Measurements from ENCODE around the gene ARRB1.

- no peak for TF ChIP-seq BRCA1 (IDR thresholded peaks at IDR 0.05; ENCODE audit: low read depth, low read length)
- no peak for TF ChIP-seq MYC (IDR thresholded peaks at IDR 0.05; ENCODE audit: insufficient read depth, insufficient read length, insufficient replicate concordance, low read length, severe bottlenecking)
- TF ChIP-seq POLR2A (IDR thresholded peaks at IDR 0.05; ENCODE audit: low read depth, low read length) = no peak
- no peak for TF ChIP-seq CTCF (IDR thresholded peaks at IDR 0.05 in 2 of 3, conservative IDR thresholded peaks at IDR 0.05 in 1 of 3; ENCODE audit: control insufficient read depth in 2 of 3, extremely low read depth in 1 of 3, insufficient read depth in 1 of 3, low read depth in 3 of 3, low read length in 3 of 3)
- no peak for TF ChIP-seq REST (IDR thresholded peaks at IDR 0.05; ENCODE audit: low read depth, low read length)
- TF ChIP-seq RFX5 (IDR thresholded peaks at IDR 0.05; ENCODE audit: low read depth, low read length) = no peak
- no peak for TF ChIP-seq POLR2AphosphoS2 (IDR thresholded peaks at IDR 0.05; ENCODE audit: low read depth, low read length)
- no peak for TF ChIP-seq GABPA (IDR thresholded peaks at IDR 0.05; ENCODE audit: low read depth)
- TF ChIP-seq CEBPB (IDR thresholded peaks at IDR 0.05; ENCODE audit: borderline replicate concordance in 1 of 2, low read depth in 2 of 2, low read length in 2 of 2) = no peak
- no peak for TF ChIP-seq RAD21 (IDR thresholded peaks at IDR 0.05; ENCODE audit: insufficient read depth, low read depth, low read length)
Measured at GRCh38 chr11:75267171-75267970, 84.1 kb downstream of the ARRB1 start.

Measured in GM12878 (cell line).